Cardiac muscle cell (in vitro differentiated cells and primary cell): ENCODE results near the gene ABR. TPM values are rescaled to one million over a fixed set of nuclear protein-coding genes. Genes with fewer than 3 reads are reported as not detected.
A peak's percentile ranks its signal among the peaks of the same experiment; 100 is the strongest.

Experiments used
- DNase-seq, 2 donors: peaks; one replicate each; pipeline versions ENCODE4 v3.0.0 to v3.0.0-alpha.2; 2010 to 2017; ENCODE audit warnings: low read depth in 1 of 2, low spot score in 1 of 2
- H3K27ac ChIP-seq: fragments of 200-600 bp; sonication (generic); 2 replicates; pipeline ENCODE4 v1.5.1; 2016
- H3K27me3 ChIP-seq: fragments of 200-600 bp; sonication (generic); 2 replicates; pipeline ENCODE4 v1.6.0; 2016; ENCODE audit warnings: control low read depth
- H3K36me3 ChIP-seq: fragments of 200-600 bp; sonication (generic); 2 replicates; pipeline ENCODE4 v1.5.1; 2016; ENCODE audit warnings: control low read depth
- H3K4me1 ChIP-seq: fragments of 200-600 bp; sonication (generic); 2 replicates; pipeline ENCODE4 v1.8.1; 2017; ENCODE audit warnings: low read depth, mild to moderate bottlenecking, mixed run types
- H3K4me3 ChIP-seq: fragments of 200-600 bp; sonication (generic); 2 replicates; pipeline ENCODE4 v1.5.1; 2016; ENCODE audit warnings: mild to moderate bottlenecking
- H3K9me3 ChIP-seq: fragments of 200-600 bp; sonication (generic); 2 replicates; pipeline ENCODE4 v1.5.1; 2017; ENCODE audit warnings: low read depth, mild to moderate bottlenecking, control low read depth
- CTCF ChIP-seq: IDR thresholded peaks from 2 replicates; pipeline ENCODE4 v1.5.1; 2012; ENCODE audit warnings: low read depth, mild to moderate bottlenecking, low read length
- polyA plus RNA-seq: library from polyadenylated mRNA; unstranded; fragments of >200 nt; fragmentation: Nextera tagmentation; extraction: Ambion mirVana; gene quantifications from 2 replicates; pipeline ENCODE4 v1.2.1, GENCODE V29; 2016
- total RNA-seq: library from RNA; depleted of rRNA; stranded (reverse); fragments of >200 nt; gene quantifications from 2 replicates; pipeline ENCODE4 v1.2.3, GENCODE V29; 2016

Gene ABR
- total and polyA plus RNA-seq, 2 experiments from 2014 or later, result 23.5 to 67.5 TPM

- Histone ChIP-seq H3K27ac (no peak overlapping the region), H3K27me3 (peaks cover 13% of the 10 kb centered on the region), H3K9me3 (no peaks in the 10 kb centered on the region), H3K36me3 (no peaks in the 10 kb centered on the region), H3K4me1 (peaks cover 12% of the 10 kb centered on the region), H3K4me3 (no peak overlapping the region)
- DNase-seq, result no peak
- no peak for TF ChIP-seq CTCF
Measured at GRCh38 chr17:1032391-1032790, 147.4 kb downstream of the ABR start.

GRCh38 chr17:1031711-1032110 is 148.1 kb downstream of the ABR start:
- H3K27ac ChIP-seq, result no peak overlapping the region
- peaks cover 13% of the 10 kb centered on the region for H3K27me3 ChIP-seq
- peak; percentile 58 to 72 for DNase-seq
- H3K36me3 ChIP-seq, result no peaks in the 10 kb centered on the region
- H3K4me3 ChIP-seq, result no peak overlapping the region
- H3K9me3 ChIP-seq, result no peaks in the 10 kb centered on the region
- no peak for TF ChIP-seq CTCF
- peaks cover 12% of the 10 kb centered on the region for H3K4me1 ChIP-seq

- H3K36me3 ChIP-seq, result no peaks in the 10 kb centered on the region
- peaks cover 9% of the 10 kb centered on the region for H3K4me1 ChIP-seq
- H3K27me3 ChIP-seq, result peaks cover 13% of the 10 kb centered on the region
- no peak for TF ChIP-seq CTCF
- no peak overlapping the region for H3K27ac ChIP-seq
- H3K9me3 ChIP-seq, result no peaks in the 10 kb centered on the region
- no peak for DNase-seq
- H3K4me3 ChIP-seq, result no peak overlapping the region
Measured at GRCh38 chr17:1030684-1031532, 148.9 kb downstream of the ABR start.

- no peaks in the 10 kb centered on the region for H3K36me3 ChIP-seq
- peaks cover 6% of the 10 kb centered on the region for H3K4me1 ChIP-seq
- peaks cover 13% of the 10 kb centered on the region for H3K27me3 ChIP-seq
- no peak overlapping the region for H3K4me3 ChIP-seq
- no peaks in the 10 kb centered on the region for H3K9me3 ChIP-seq
- TF ChIP-seq CTCF, result no peak
- no peak for DNase-seq
- no peak overlapping the region for H3K27ac ChIP-seq
Measured at GRCh38 chr17:1029922-1030644, 149.7 kb downstream of the ABR start.

- TF ChIP-seq CTCF, result no peak
- no peak overlapping the region for H3K4me3 ChIP-seq
- H3K9me3 ChIP-seq, result no peaks in the 10 kb centered on the region
- H3K27ac ChIP-seq, result no peak overlapping the region
- DNase-seq, result peak in 1 of 2 donors; percentile 29
- peaks cover 13% of the 10 kb centered on the region for H3K27me3 ChIP-seq
- H3K36me3 ChIP-seq, result no peaks in the 10 kb centered on the region
- H3K4me1 ChIP-seq, result peaks cover 6% of the 10 kb centered on the region
Measured at GRCh38 chr17:1029196-1029921, 150.4 kb downstream of the ABR start.
